AG04450 (cell line): ENCODE results near the gene DNAH12. TPM values are rescaled to one million over a fixed set of nuclear protein-coding genes. Genes with fewer than 3 reads are reported as not detected.

Experiments
- CTCF ChIA-PET: fragments of 300-600, 350-600 bp; formaldehyde crosslinking; extraction: SDS; loops from one replicate; lab custom pipeline; 2022; ENCODE audit warnings: antibody characterized with exemption, inconsistent platforms; lab: Charles Lee
- POLR2A ChIA-PET: fragments of 350-600 bp; formaldehyde crosslinking; extraction: SDS; loops from one replicate; lab custom pipeline; 2021; ENCODE audit warnings: antibody characterized with exemption, inconsistent platforms; lab: Yijun Ruan, JAX
- DNase-seq: peaks from one replicate; pipeline ENCODE4 v3.0.0-alpha.2; 2011; ENCODE audit warnings: low read depth, low spot score
- H3K27ac ChIP-seq: one replicate; pipeline ENCODE4 v1.5.1; 2012; ENCODE audit warnings: low read depth, low read length, control low read depth
- H3K27me3 ChIP-seq: one replicate; pipeline ENCODE4 v1.6.0; 2012; ENCODE audit warnings: low read length; ENCODE audit not compliant: control insufficient read depth, insufficient read depth
- H3K4me3 ChIP-seq: 2 replicates; pipeline ENCODE4 v1.5.1; 2011; ENCODE audit warnings: mild to moderate bottlenecking, low read depth, low read length, control low read depth
- H3K9me3 ChIP-seq: 2 replicates; pipeline ENCODE4 v1.5.1; 2012; ENCODE audit warnings: low read length; ENCODE audit not compliant: control insufficient read depth, insufficient read depth
- polyA plus RNA-seq: library from polyadenylated mRNA; depleted of rRNA; stranded (reverse); fragments of >200 nt; gene quantifications from 2 replicates; pipeline ENCODE4 v1.2.3, GENCODE V29; 2011
- TF ChIP-seq, protein P1 (sequence below): IDR thresholded peaks from 2 replicates; pipeline ENCODE4 v1.5.1; 2011; ENCODE audit warnings: low read depth, low read length, control low read depth, inconsistent platforms

Gene DNAH12
- polyA plus RNA-seq, 1 experiment: not detected

DNA sequence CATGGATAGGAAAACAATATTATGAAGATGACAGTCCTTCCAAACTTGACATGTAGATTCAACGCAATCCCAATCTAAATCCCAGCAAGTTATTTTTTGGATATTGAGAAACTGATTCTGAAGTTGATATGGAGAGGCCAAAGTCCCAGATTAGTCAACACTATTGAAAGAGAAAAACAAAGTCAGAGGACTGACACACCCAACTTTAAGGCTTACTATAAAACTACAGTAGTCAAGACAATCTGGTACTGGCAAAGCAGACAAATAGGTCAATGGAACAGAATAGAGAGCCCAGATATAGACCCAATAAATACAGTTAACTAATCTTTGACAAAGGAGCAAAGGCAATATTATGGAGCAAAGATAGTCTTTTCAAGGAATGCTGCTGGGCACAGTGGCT, 132.4 kb downstream of the DNAH12 start:
- POLR2A ChIA-PET: no interaction called here
- no peaks in the 10 kb centered on the region for H3K27me3 ChIP-seq
- H3K9me3 ChIP-seq: no peaks in the 10 kb centered on the region
- H3K4me3 ChIP-seq: no peak overlapping the region
- TF ChIP-seq, protein P1, sequence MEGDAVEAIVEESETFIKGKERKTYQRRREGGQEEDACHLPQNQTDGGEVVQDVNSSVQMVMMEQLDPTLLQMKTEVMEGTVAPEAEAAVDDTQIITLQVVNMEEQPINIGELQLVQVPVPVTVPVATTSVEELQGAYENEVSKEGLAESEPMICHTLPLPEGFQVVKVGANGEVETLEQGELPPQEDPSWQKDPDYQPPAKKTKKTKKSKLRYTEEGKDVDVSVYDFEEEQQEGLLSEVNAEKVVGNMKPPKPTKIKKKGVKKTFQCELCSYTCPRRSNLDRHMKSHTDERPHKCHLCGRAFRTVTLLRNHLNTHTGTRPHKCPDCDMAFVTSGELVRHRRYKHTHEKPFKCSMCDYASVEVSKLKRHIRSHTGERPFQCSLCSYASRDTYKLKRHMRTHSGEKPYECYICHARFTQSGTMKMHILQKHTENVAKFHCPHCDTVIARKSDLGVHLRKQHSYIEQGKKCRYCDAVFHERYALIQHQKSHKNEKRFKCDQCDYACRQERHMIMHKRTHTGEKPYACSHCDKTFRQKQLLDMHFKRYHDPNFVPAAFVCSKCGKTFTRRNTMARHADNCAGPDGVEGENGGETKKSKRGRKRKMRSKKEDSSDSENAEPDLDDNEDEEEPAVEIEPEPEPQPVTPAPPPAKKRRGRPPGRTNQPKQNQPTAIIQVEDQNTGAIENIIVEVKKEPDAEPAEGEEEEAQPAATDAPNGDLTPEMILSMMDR: no peak
- no peak for DNase-seq
- CTCF ChIA-PET: no interaction called here
- no peak overlapping the region for H3K27ac ChIP-seq

DNA sequence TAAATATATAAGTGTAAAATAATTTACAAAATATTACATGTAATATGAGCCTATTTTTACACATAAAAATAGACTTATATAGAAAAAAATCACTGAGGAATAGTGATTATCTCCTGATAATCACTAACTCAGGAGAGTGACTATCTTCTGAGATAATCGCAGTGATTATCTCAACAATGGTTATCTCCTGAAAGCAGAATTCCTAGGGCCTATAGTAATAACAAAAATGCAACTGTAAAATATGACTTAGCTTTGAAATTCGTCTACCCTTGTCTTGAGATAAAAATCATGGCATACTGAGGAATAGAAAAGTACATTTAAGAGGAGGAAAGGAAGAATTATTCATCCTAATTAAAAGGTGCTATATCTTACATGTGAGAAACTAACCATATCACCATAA, 134.7 kb downstream of the DNAH12 start:
- Histone ChIP-seq H3K27ac (no peak overlapping the region), H3K4me3 (no peak overlapping the region), H3K27me3 (no peaks in the 10 kb centered on the region), H3K9me3 (no peaks in the 10 kb centered on the region)
- POLR2A ChIA-PET: no interaction called here
- TF ChIP-seq, protein P1: no peak
- no peak for DNase-seq
- CTCF ChIA-PET: interaction anchor here (1.1 kb wide), 1 partner anchor 12 kb away, joined by 4 read pairs; no protein-coding TSS in a partner anchor

DNA sequence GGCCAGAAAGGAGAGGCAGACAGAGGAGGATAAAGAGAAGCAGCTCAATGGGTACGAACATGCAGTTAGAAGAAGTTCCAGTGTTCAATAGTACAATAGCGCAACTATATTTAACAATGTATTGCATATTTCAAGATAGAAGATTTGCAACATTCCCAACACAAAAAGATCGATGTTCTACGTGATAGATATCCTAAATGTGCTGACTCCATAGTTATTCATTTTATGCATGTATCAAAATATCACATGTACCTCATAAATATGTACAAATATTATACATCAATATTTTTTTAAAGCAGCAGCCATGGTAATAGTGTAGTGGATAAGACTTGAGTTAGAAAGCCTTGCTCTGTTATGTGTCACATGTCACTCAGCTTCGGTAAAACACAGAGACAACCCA, 141.5 kb downstream of the DNAH12 start:
- no peak for DNase-seq
- CTCF ChIA-PET: no interaction called here
- POLR2A ChIA-PET: no interaction called here

DNA sequence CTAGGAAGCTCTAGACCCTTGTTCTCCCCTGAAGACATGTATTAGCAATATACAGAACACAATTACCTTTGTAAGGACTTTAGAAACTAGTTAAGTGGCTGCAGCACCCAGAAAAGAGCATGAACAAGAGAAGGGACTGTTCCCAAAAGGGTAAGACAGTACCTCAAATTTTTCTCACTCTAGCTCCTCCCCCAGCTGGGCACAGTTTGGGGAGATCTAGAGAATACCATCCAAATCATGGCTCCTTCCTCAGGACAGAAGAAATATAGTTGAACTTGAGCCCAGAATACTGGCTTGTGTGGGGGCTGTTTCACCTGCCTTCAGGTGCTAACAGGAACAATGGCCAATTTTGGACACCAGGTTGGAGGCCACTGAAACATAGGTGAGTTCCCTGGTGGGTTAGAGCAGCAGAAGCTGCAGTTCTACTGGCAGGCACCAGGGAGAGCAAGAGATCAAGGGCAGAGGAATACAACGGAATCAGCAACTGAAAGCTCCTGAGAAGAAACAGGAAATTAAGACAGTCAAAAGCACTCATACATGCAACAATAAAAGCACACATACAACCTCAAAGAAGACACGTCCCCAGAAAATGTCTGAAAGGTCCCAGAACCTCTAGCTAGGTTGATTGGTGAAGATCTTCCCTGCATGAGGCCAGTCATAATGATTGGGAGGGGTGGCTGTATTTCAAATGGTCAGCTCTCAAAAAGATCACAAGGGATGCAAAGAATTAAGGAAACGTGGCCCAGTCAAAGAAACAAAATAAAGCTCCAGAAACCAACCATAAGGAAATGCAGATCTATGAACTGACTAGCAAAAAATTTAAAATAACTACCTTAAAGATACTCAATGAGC, 146.7 kb downstream of the DNAH12 start:
- ChIA-PET POLR2A (interaction anchor here (1.0 to 1.4 kb wide), 2 partner anchors 159 to 200 kb away, joined by 3 to 4 read pairs; partner anchors contain the start of genes ARF4 and PDE12), CTCF (interaction anchor here (0.5 to 2.6 kb wide), 38 partner anchors 10 to 615 kb away, joined by 3 to 40 read pairs (median 4); partner anchors contain the start of gene PDE12)
- no peak overlapping the region for H3K27ac ChIP-seq
- DNase-seq: no peak
- no peaks in the 10 kb centered on the region for H3K9me3 ChIP-seq
- TF ChIP-seq, protein P1: peak; percentile 93
- no peak overlapping the region for H3K4me3 ChIP-seq
- no peaks in the 10 kb centered on the region for H3K27me3 ChIP-seq

More for the DNA sequence above, 141.5 kb downstream of the DNAH12 start:
- H3K4me3 ChIP-seq: no peak overlapping the region
- no peaks in the 10 kb centered on the region for H3K9me3 ChIP-seq
- TF ChIP-seq, protein P1: no peak
- no peak overlapping the region for H3K27ac ChIP-seq
- no peaks in the 10 kb centered on the region for H3K27me3 ChIP-seq

DNA sequence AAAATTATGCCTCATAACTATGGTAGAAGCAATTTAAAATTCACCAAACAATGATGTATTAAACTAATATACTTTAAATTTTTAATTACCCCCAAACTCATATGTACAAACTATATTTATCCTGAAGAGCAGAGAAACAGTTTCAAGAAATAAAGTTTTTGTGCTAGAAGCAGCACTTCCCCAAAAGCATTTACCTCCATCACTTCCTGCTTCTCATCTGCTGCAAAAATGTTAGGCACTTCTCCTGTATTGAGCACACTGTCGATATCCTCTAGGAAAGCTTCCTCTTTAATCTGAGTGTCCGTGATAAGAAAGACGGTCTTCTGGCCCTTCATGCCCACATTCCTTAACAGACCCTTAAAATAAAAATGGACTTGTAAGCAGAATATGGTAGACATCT, 150.2 kb downstream of the DNAH12 start:
- ChIA-PET CTCF (interaction anchor here (1.2 kb wide), 1 partner anchor 459 kb away, joined by 3 read pairs; no protein-coding TSS in a partner anchor), POLR2A (no interaction called here)
- TF ChIP-seq, protein P1: no peak
- no peak for DNase-seq
- H3K27ac ChIP-seq: no peak overlapping the region
- H3K27me3 ChIP-seq: no peaks in the 10 kb centered on the region
- H3K9me3 ChIP-seq: no peaks in the 10 kb centered on the region
- no peak overlapping the region for H3K4me3 ChIP-seq
